Fibroblast of gingiva (primary cell): ENCODE data around the gene OR10R2.
"Not testable (repeated sequence)": the region's sequence is repeated elsewhere in the genome, so short reads cannot be mapped to it uniquely, and the experiment has no call there.

Source experiments
- DNase-seq: peaks from one replicate; pipeline ENCODE4 v3.0.0-alpha.2; 2011; ENCODE audit warnings: low read depth

The OR10R2 gene, protein sequence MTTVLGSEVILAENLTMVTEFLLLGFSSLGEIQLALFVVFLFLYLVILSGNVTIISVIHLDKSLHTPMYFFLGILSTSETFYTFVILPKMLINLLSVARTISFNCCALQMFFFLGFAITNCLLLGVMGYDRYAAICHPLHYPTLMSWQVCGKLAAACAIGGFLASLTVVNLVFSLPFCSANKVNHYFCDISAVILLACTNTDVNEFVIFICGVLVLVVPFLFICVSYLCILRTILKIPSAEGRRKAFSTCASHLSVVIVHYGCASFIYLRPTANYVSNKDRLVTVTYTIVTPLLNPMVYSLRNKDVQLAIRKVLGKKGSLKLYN

DNA sequence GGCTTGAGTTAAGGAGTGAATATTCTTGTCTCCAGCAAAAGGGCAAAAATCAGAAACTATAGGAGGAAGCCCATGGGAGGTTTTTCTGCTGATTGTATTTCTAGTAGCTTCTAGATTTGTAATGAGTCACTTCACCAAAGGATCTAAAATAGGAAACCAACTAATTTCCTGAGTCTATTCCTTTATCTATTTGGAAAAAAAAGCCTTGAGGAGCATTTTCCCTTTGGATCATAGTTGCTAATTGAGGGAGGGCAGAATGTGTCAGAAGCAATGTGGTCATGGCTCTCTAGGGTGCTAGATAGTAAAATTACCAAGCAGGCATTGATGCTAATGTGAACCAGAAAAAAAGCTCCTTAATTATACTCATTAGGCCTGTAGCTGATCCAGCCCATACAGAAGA, at the start of gene OR10R2:
Gene OR10R2 (plus strand): TSS at position 301 of the 400 bp plus-strand sequence. CDS start 106 bp downstream, outside the sequence.
- DNase-seq: no peak

DNA sequence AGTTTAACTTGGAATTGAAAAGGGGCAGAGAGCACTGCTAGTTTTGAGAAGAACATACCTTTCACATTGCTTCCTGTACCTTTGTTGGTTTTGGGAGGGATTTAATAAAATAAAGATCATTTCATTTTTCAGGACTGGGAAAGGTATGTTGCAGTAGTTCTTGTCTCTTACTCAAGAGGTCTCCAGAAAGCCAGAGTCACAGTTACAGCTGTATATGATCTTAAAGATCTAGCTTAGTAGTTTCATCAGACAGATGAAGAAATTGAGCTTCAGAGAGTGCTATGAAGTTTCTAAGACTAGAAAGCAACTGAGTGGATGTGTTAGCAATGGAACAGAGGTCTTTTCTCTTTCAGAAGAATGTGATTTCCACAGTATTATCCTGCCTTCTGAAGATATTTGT, 47.0 kb upstream of the OR10R2 start:
- no peak for DNase-seq

DNA sequence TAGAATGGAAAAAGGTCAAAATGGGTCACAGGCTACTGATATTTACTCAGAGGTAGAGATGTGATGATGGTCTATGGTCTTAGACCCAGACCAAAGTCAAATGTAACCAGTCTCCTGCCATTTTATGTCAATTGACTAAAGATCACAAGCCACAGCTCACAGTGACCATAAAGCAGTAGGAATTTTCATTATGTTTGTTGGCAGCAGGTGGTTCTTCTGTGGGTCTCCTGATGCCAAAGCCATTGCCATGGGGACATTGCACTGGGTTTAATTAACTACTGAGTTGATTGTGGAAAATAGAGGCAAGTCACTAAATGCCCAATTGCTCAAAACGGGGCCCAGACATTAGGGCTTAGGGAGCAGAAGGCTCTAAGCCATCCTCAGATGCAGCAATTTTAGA, 45.9 kb upstream of the OR10R2 start, which contains the start of gene OR10K2:
Gene OR10K2 (minus strand): TSS at position 101 of the 400 bp plus-strand sequence. CDS start 5,371 bp downstream, outside the sequence.
- DNase-seq: no peak

DNA sequence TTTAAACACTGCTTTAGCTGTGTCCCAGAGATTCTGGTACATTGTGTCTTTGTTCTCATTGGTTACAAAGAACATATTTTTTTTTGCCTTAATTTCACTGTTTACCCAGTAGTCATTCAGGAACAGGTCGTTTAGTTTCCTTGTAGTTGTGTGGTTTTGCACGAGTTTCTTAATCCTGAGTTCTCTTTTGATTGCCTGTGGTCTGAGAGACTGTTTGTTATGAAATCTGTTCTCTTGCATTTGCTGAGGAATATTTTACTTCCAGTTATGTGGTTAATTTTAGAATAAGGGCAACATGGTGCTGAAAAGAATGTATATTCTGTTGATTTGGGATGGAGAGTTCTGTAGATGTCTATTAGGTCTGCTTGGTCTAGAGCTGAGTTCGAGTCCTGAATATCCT, 41.9 kb upstream of the OR10R2 start:
- not testable (repeated sequence) for DNase-seq

DNA sequence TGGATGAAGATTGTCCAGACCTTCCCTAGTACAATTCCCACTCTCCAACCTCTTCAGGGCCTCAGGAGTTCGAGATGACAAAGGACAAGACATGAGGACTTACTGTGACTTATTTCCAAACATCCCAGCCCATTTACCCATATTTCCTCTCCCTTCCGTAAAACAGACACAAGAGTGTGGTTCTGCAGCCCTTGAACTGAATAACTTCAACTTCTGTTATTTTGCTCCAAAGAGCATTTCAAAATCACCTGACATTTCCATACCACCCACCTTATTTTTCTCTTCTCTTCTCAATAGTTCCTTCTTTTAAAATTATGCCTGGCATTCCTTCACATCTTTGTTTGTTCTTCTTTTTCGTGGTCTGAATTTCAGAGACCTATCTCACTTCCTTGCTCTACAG, 37.3 kb upstream of the OR10R2 start:
- DNase-seq: no peak

DNA sequence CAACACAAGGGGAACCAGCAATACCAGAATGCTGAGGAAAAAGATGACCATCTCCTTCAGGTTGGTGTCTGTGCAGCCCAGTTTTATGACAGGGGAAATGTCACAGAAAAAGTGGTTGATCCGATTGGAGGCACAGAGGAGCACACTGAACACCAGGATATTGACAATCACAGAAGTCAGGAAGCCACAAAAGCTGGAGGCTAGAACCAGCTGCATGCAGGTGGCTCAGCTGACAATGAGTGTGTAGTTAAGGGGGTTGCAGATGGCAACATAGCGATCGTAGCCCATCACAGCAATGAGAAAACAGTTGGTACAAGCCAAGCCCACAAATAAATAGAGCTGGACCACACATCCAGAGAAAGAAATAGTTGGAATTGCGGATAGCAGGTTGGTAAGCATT, 26.6 kb upstream of the OR10R2 start:
- no peak for DNase-seq

DNA sequence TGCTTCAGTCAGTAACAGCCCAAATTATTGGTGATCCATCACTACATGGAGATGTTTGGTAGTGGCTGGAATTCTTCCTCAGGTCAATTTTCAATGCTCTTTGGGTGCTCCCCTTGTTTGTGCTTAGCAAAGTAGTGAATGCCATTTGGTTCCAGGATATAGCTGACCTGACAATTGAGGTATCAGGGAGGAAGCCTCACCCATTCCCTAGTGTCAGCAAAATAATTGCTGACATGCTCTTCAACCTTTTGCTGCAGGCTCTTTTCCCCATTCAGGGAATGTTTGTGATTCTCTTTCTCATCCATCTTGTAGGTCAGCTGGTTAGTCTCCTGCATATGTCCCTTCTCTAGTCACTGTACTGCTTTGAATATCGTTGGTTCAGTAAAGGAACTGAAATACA, 17.5 kb upstream of the OR10R2 start:
- no peak for DNase-seq

DNA sequence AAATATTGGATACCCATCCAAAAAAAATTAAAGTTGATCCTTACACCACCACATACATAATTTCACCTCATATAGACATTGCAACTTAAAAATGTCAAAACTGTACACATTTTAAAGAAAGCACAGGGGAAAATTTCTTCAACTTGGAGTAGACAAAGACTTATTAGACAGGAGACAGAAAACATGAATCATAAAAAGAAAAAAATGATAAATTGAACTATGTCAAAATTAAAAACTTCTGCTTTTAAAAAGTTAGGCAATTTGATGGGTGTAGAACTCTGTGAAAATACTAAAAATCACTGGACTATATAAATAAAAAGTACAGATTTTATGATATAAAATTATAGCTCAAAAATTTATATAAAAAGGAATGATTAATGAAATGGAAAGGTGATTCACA, 14.8 kb upstream of the OR10R2 start:
- no peak for DNase-seq

DNA sequence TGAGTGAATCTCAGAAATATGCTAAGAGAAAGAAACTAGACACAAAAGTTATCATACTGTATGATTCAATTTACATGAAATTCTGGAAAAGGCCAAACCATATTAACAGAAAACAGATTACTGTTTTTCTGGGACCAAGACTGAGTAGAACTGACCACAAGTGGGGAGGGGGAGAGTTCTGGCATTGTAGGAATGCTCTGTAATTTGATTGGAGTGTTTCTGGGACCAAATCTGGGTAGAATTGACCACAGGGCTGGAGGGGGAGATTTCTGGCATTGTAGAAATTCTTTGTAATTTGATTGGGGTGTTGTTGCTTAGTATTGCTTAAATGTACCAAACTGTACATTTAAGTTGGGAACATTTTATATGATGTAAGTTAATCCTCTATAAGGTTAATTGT, 13.8 kb upstream of the OR10R2 start:
- DNase-seq: no peak

DNA sequence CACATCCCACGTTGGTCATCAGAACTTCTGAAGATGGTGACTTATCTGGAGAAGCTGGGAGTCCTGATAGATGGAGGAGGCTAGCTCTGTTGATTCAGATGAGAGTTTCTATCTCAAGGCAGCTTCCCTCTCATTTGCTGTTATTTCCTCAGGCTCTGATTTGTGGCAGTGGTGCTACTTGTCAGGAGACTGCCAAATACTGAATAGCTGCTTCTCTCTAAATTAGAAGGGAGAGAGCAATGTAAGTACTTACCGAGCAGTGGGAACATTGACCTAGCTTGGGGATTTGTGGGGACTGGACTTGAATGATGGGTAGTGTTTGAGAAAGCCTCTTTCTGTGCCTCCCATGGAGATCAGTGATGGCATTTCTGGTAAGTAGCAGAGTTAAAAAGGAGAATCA, 10.5 kb upstream of the OR10R2 start, which contains the start of gene OR10K1:
Gene OR10K1 (plus strand): TSS at position 301 of the 400 bp plus-strand sequence. CDS start 3,728 bp downstream, outside the sequence.
- DNase-seq: no peak

DNA sequence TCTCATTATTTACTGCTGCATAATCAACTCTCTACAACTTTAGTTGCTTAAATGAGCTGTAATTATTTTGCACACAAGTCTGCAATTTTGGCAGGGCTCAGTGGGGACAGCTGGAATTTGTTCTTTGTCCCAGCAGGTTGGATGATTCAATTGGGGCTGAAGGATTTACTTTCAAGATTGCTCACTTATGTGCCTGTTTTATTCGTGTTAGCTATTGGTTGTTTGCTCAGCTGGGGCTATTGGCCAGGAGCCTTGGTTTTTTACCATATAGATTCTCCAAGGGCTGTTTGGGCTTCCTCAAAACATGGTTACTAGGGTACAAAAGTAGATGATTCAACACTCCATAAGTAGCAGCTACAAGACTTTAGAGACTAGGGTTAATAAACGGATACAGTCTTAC, 13.4 kb downstream of the OR10R2 start:
- no peak for DNase-seq

DNA sequence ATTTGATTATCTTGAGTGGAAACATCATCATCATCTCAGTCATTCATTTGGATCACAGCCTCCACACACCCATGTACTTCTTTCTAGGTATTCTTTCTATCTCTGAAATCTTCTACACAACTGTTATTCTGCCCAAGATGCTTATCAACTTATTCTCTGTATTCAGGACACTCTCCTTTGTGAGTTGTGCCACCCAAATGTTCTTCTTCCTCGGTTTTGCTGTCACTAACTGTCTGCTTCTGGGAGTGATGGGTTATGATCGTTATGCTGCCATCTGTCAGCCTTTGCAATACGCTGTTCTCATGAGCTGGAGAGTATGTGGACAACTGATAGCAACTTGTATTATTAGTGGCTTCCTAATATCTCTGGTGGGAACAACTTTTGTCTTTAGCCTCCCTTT, 19.3 kb downstream of the OR10R2 start:
- DNase-seq: no peak

DNA sequence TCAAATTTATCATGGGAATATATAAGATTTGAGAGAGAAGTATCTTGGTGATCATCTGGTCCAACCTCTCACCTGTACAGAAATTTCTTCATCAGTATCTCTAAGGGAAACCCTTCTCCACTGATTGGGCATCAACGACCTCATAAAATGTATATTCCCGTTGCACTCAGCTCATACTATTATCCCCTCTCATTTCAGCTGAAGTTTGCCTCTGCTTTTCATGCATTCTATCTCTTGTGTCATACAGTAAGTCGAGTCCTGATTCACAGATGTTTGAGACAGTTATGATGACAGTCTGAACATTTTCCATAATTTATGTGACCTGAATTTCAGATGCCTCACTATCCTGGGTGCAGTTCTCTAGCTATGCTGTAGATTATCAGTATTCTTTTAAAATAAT, 21.0 kb downstream of the OR10R2 start:
- DNase-seq: no peak

DNA sequence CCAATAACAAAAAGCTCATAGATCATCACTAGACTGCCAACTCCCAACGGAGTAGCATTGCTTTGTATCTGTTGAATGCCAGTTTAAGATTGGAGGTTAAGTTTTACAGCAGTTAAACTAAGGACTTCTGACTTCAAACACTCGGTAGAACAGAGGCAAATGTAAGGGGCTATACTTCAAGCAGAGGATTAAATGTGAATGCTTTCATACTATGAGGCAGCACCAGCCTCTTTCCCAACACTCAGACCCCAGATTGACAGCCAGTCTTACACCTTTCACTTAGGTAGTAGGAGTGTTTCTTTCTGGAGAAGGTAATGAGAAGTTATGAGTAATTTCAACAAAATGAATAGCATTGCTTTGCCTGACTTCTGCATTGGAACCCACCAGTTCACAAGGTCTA, 22.8 kb downstream of the OR10R2 start:
- no peak for DNase-seq

DNA sequence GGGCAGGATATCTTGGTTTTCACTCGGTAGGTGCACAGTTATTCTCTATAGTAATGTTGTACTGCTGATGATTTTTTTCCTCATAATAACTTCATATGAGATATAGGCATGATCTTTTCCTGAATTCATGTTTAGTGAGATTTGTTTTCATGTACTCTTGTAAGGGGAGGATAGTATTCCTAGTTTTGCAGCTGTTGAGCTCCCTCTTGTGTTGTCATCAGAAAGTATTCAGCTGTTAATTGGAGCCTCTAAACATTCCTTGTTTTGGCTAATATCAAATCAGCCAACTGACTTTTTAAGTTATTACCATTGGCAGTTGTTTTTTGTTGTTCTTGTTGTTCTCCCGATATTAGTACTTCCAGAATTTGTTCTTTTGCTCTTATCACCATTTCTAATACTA, 24.4 kb downstream of the OR10R2 start:
- no peak for DNase-seq

DNA sequence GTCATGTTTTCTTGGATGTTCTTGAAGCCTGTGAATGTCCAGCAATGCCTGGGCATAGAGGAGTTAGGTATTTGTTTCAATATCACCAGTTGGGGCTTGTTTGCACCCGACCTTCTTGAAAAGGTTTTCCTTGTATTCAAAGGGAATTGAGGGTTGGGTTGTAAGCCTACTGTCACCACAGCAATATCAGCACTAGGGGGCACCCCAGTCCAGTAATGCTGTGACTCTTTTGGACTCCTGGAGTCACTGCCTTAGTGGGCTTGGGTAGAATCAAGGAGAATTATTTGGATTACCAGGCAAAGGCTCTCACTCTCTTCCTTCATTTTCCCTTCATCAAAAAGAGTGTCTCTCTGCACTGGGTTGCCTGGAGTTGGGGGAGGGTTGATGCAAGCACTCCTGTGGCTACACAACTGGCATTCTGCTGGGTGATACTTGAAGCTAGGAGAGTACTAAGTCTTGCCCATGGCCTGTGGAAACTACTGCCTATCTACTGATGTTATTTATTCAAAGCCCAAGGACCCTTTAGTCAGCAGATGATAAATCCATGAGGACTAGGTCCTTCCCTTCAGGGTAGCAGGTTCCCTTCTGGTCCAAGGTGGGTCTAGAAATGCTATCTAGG, 34.5 kb downstream of the OR10R2 start:
- DNase-seq: no peak

DNA sequence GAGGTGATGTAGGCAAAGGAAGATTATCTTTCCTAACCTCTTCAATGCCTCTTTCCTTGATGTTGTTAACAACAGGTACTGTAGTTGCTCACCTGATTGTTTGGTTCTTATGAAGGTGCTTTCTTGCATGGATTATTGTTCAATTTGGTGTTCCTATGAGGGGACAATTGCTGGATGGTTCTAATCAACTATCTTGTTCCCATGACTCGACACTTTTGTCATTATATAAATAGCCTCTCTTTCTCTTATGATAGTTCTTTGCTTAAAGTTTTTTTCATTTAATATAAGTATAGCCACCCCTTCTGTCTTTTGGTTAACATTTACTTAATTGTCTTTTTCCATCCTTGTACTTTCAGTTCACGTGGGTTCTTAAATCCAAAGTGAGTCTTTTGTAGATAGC, 35.5 kb downstream of the OR10R2 start:
- DNase-seq: no peak

DNA sequence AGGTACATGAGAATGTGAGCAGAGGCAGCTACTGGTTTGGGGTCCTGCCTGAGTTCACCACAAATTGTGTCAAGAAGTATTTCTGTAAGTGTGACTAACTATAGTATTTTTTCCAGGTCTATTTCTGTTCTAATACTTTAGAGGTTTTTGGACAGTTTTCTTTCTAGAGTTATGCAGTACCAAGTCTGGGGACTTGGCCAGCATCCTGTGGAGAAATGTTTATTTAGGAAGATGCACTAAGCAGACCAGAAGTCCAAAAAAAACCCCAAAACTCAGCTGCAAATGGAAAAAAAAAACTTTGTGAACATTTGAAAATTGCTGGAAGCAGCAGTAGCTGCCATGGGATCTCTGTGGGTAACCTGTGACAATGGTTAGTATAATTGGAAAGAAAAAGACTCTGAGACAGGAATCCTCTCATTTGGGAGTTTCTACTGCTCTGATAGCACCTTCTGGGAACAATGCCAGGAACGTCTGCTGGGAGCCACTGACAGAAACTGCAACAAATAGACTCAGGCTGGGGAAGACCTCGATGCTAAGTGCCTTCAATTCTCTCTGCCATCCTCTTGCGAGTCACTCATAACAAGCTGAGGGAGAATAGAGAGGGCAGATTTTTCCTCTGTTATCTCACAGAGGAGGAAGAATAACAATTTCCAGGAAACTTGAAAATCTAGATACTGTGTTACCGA, 37.6 kb downstream of the OR10R2 start:
- no peak for DNase-seq

DNA sequence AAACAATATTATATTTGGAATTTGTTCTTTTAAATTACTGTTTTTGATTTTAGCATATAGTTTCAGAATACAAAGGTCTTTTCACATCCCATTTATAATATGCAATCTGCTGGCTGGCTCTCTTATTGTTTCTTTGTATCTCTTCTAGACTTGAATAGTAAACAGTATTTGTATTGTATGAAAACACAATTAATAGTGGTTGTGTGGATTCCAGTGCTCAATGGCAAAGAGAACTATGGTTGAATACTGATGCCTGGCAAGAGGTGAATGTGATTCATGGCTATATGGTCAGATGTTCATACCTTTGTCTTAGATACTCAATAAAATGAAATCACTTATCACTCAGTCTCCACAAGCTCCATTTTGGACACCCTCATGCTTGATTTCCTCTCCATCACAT, 44.9 kb downstream of the OR10R2 start:
- DNase-seq: no peak

DNA sequence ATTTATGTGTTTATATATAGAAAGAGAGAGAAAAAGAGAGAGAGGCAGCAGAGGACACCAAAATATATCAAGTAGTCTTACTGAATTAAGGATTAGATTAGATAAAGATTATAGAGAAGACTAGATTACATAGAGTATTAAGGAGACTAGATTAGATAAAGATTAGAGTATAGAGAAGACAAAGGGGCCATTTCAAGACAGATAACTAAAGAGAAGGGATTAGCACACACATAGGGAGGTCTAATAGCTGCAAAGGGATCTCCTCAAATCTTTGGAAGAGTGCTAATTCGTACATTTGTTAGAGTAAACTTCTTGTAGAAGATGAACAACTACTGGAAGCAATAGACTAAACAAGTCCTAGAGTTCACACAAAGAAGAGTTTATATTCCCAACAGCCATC, 48.0 kb downstream of the OR10R2 start:
- no peak for DNase-seq

DNA sequence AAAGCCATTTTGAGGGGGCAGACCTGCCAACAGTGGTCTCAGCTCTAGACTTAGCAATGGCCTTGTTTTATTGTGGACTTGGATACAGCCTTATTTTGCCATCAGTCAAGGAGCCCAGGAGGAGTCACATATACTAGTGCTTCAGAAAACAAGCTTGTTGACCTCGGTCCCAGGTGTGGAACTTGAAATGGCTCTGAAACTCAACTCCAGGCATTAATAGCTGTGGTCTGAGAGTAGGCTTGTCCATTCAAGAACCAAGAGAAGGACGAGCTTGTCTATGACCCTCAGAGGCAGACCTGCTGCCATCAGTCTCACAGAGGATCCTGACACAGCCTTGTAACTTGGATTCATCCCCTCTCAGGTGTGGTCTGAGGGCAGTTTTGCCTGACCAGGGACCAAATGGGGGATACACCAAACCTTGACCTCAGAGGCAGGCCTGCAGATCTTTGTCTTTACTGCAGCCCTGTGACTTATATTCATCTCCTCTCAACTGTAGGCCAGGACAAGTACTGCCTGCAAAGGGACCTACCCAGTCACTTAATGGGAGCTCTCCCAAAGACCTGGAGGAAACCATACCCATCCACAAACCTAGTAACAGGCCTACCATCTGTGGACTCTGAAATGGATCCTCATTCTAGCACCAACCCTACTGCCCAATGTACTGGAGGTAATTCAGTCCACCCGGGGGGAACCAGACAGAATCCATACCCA, 49.1 kb downstream of the OR10R2 start:
- no peak for DNase-seq

DNA sequence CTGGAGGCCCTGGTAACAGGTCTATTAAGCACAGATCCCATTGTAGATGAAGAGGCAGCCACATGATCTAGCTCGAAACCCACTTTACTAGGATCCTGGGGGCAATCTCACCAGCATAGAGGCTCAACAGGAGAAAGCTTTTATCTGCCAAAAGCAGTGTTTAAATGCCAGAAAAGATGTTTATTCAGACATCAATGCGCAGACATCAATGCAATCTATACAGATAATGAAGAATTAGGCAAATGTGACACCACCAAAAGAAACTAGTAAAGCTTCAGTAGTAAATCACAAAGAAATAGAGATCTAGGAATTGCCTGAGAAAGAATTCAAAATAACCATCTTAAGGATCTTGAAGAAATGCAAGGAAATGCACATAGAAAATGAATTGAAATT, 49.6 kb downstream of the OR10R2 start:
- no peak for DNase-seq
